GM12865 (cell line): ENCODE measurements around the gene SFSWAP.

Experiments
- DNase-seq: peaks from one replicate; pipeline ENCODE4 v3.0.0; 2010; ENCODE audit warnings: low read depth
- H3K4me3 ChIP-seq: 2 replicates; pipeline ENCODE4 v1.5.1; 2011; ENCODE audit warnings: mild to moderate bottlenecking, low read depth, low read length, control low read depth
- CTCF ChIP-seq: IDR thresholded peaks from 2 replicates; pipeline ENCODE4 v1.5.1; 2011; ENCODE audit warnings: low read length, control low read depth, low read depth, inconsistent platforms; ENCODE audit not compliant: insufficient read depth; ENCODE audit errors: missing control alignments

The SFSWAP gene

GRCh38 chr12:131758016-131758739, 47.3 kb downstream of the SFSWAP start:
- no peak for TF ChIP-seq CTCF
- no peak for DNase-seq
- H3K4me3 ChIP-seq: no peak overlapping the region

DNA sequence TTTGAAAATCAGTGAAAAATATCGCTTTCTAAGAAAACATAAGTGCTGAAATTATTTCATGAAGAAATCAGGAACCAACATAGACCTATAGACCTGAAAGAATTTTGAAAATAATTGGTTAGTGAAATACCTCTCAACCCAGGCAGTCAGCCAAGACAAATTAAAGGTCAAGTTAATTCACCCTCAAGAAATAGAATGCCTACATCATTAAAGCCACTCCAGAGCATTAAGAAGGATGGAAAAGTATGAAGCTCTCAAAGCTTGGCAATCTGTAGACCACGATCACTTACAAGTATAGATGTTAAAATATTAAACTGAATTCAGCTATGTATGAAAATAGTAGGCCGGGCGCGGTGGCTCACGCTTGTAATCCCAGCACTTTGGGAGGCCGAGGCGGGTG, 48.3 kb downstream of the SFSWAP start:
- DNase-seq: no peak
- no peak for TF ChIP-seq CTCF
- no peak overlapping the region for H3K4me3 ChIP-seq

GRCh38 chr12:131761638-131762037, 50.7 kb downstream of the SFSWAP start:
- no peak for DNase-seq
- no peak for TF ChIP-seq CTCF
- H3K4me3 ChIP-seq: no peak overlapping the region

DNA sequence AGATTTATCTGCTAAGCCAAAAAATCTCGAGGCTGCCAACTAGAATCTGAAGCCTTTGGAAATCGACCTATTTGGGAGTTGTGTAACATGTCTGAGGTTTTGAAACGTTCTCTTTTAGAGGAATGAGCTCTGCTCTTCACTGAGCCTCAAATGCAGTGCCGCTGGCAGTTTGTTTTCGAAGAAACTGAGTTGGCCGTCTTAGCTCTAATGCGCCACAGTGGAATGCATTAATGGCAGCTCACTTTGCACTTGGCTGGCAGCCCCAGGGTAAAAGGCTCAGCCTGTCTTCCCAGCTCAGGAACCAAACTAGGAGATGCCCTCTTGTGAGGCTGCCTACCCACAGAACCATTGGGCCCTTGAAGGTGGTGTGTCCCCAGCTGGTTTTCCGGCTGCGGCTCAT, 53.8 kb downstream of the SFSWAP start:
- TF ChIP-seq CTCF: no peak
- no peak for DNase-seq
- no peak overlapping the region for H3K4me3 ChIP-seq

DNA sequence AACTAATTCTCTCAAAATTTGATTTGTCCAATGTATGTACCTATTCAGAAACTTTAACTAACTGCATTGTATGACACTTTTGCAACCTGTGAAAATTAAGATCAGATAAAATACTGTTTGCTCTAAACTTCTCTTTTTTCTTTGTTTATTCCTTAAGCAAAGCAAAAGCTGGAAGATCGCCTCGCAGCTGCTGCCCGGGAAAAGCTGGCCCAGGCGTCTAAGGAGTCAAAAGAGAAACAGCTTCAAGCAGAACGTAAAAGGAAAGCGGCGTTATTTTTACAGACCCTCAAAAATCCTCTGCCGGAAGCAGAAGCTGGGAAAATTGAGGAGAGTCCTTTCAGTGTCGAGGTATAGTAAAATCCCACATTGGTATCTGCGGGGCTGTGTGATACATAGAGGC, 55.1 kb downstream of the SFSWAP start:
- no peak for TF ChIP-seq CTCF
- no peak overlapping the region for H3K4me3 ChIP-seq
- DNase-seq: no peak

GRCh38 chr12:131766382-131767107, 55.7 kb downstream of the SFSWAP start:
- H3K4me3 ChIP-seq: no peak overlapping the region
- DNase-seq: peak; percentile 15
- no peak for TF ChIP-seq CTCF
